GM23338 (cell line): ENCODE measurements around the gene TP53I3. TPM values are rescaled to one million over a fixed set of nuclear protein-coding genes. Genes with fewer than 3 reads are reported as not detected.

Source experiments
- ATAC-seq: fragments of 200-7000 bp; cut with Tn5 transposase; 3 replicates; pipeline ENCODE4 v1.9.1; 2020
- DNase-seq: peaks from one replicate; pipeline ENCODE4 v3.0.0-alpha.2; 2015; ENCODE audit warnings: low spot score
- H2AFZ ChIP-seq: fragments of 200-600 bp; sonication (generic); 2 replicates; pipeline ENCODE4 v1.8.0; 2016; ENCODE audit warnings: antibody characterized with exemption, mild to moderate bottlenecking, moderate library complexity
- H3F3A ChIP-seq: fragments of 200-600 bp; sonication (generic); replicated peaks from 2 replicates; pipeline ENCODE4 v1.8.0; 2017; ENCODE audit warnings: antibody characterized with exemption, mixed run types, low read depth
- H3K27ac ChIP-seq: fragments of 200-600 bp; sonication (generic); 2 replicates; pipeline ENCODE4 v1.6.1; 2016; ENCODE audit warnings: low read depth
- H3K27me3 ChIP-seq: fragments of 200-600 bp; sonication (generic); 2 replicates; pipeline ENCODE4 v1.8.0; 2016; ENCODE audit warnings: mild to moderate bottlenecking, mixed run types, moderate library complexity; ENCODE audit not compliant: insufficient read depth
- H3K36me3 ChIP-seq: fragments of 200-600 bp; sonication (generic); 2 replicates; pipeline ENCODE4 v1.8.0; 2016; ENCODE audit warnings: mild to moderate bottlenecking; ENCODE audit not compliant: insufficient read depth
- H3K4me1 ChIP-seq: fragments of 200-600 bp; sonication (generic); 2 replicates; pipeline ENCODE4 v1.8.0; 2016; ENCODE audit warnings: mild to moderate bottlenecking, moderate library complexity; ENCODE audit not compliant: insufficient read depth
- H3K4me2 ChIP-seq: fragments of 200-600 bp; sonication (generic); 2 replicates; pipeline ENCODE4 v1.7.1; 2017; ENCODE audit warnings: mixed run types
- H3K4me3 ChIP-seq: fragments of 200-600 bp; sonication (generic); 2 replicates; pipeline ENCODE4 v1.6.1; 2016; ENCODE audit warnings: mixed run types
- H3K79me2 ChIP-seq: fragments of 200-600 bp; sonication (generic); replicated peaks from 2 replicates; pipeline ENCODE4 v1.8.0; 2017; ENCODE audit warnings: mild to moderate bottlenecking; ENCODE audit not compliant: insufficient read depth
- H3K9me2 ChIP-seq: fragments of 200-600 bp; sonication (generic); 2 replicates; pipeline ENCODE4 v1.8.0; 2017; ENCODE audit not compliant: insufficient read depth
- H4K20me1 ChIP-seq: fragments of 200-600 bp; sonication (generic); replicated peaks from 2 replicates; pipeline ENCODE4 v1.8.0; 2017; ENCODE audit warnings: mild to moderate bottlenecking; ENCODE audit not compliant: insufficient read depth
- H3K27ac Mint-ChIP-seq: 2 replicates; pipeline ENCODE4 v1.8.0; 2020; ENCODE audit warnings: inconsistent platforms, mild to moderate bottlenecking, moderate library complexity, mixed read lengths
- H3K27me3 Mint-ChIP-seq: 3 replicates; pipeline ENCODE4 v1.8.0; 2022; ENCODE audit warnings: low read depth, mild to moderate bottlenecking, moderate library complexity, mixed read lengths, inconsistent platforms; ENCODE audit not compliant: insufficient read depth, poor library complexity
- H3K36me3 Mint-ChIP-seq: 3 replicates; pipeline ENCODE4 v1.8.0; 2021; ENCODE audit warnings: low read depth, mild to moderate bottlenecking, inconsistent platforms, moderate library complexity, mixed read lengths
- H3K4me1 Mint-ChIP-seq: 3 replicates; pipeline ENCODE4 v1.8.0; 2020; ENCODE audit warnings: mild to moderate bottlenecking, inconsistent platforms, mixed read lengths
- H3K4me3 Mint-ChIP-seq: 3 replicates; pipeline ENCODE4 v1.8.0; 2021; ENCODE audit warnings: moderate library complexity, mild to moderate bottlenecking, inconsistent platforms, mixed read lengths
- H3K9me3 Mint-ChIP-seq: 3 replicates; pipeline ENCODE4 v1.8.0; 2020; ENCODE audit warnings: moderate library complexity, mild to moderate bottlenecking, inconsistent platforms, mixed read lengths
- CREB1 ChIP-seq: fragments of 250-450 bp; sonication (Bioruptor Pico); IDR thresholded peaks from 2 replicates; pipeline ENCODE4 v1.5.0; 2020; ENCODE audit warnings: low read depth, mild to moderate bottlenecking, moderate library complexity
- EZH2 ChIP-seq: fragments of 200-600 bp; sonication (generic); IDR thresholded peaks from one replicate; pipeline ENCODE4 v1.8.0; 2017; ENCODE audit warnings: antibody characterized with exemption, mild to moderate bottlenecking, low read depth; ENCODE audit not compliant: unreplicated experiment
- EZH2phosphoT487 ChIP-seq: fragments of 200-600 bp; sonication (generic); IDR thresholded peaks from one replicate; pipeline ENCODE4 v1.8.1; 2018; ENCODE audit warnings: antibody characterized with exemption; ENCODE audit not compliant: unreplicated experiment
- JUNB ChIP-seq: IDR thresholded peaks from one replicate; pipeline ENCODE4 v1.6.1; 2016; ENCODE audit warnings: antibody characterized with exemption; ENCODE audit not compliant: unreplicated experiment
- POLR2AphosphoS5 ChIP-seq: IDR thresholded peaks from 2 replicates; pipeline ENCODE4 v1.6.1; 2016; ENCODE audit warnings: antibody characterized with exemption, low read depth
- STAT1 ChIP-seq: IDR thresholded peaks from one replicate; pipeline ENCODE4 v1.6.1; 2016; ENCODE audit warnings: antibody characterized with exemption; ENCODE audit not compliant: unreplicated experiment
- ZNF114 ChIP-seq: fragments of 250-450 bp; sonication (Bioruptor Pico); IDR thresholded peaks from 2 replicates; pipeline ENCODE4 v1.5.0; 2020; ENCODE audit warnings: mild to moderate bottlenecking, moderate library complexity
- ZNF331 ChIP-seq: fragments of 250-450 bp; sonication (Bioruptor Pico); IDR thresholded peaks from 2 replicates; pipeline ENCODE4 v1.5.0; 2020; ENCODE audit warnings: low read depth, mild to moderate bottlenecking, moderate library complexity
- polyA plus RNA-seq: library from polyadenylated mRNA; unstranded; fragments of >200 nt; fragmentation: Nextera tagmentation; extraction: Ambion mirVana; gene quantifications from 2 replicates; pipeline ENCODE4 v1.2.1, GENCODE V29; 2016
- total RNA-seq: library from RNA; depleted of rRNA; stranded (reverse); fragments of >200 nt; shearing (Covaris generic); gene quantifications from 2 replicates; pipeline ENCODE4 v1.2.3, GENCODE V29; 2014
- TF ChIP-seq, protein P1 (sequence below): IDR thresholded peaks from 2 replicates; pipeline ENCODE4 v1.6.1; 2016; ENCODE audit warnings: antibody characterized with exemption
- TF ChIP-seq, protein P2 (sequence below): fragments of 250-450 bp; sonication (Bioruptor Pico); IDR thresholded peaks from 2 replicates; pipeline ENCODE4 v1.5.0; 2020; ENCODE audit warnings: mild to moderate bottlenecking, moderate library complexity
- TF ChIP-seq, protein P3 (sequence below): IDR thresholded peaks from one replicate; pipeline ENCODE4 v1.6.1; 2018; ENCODE audit warnings: antibody characterized with exemption; ENCODE audit not compliant: unreplicated experiment

Gene TP53I3
- total and polyA plus RNA-seq, 2 experiments from 2014 or later = 27.8 to 36.5 TPM

GRCh38 chr2:24054366-24055010 lies 30.1 kb downstream of the TP53I3 start (continued):
- TF ChIP-seq, protein P1, sequence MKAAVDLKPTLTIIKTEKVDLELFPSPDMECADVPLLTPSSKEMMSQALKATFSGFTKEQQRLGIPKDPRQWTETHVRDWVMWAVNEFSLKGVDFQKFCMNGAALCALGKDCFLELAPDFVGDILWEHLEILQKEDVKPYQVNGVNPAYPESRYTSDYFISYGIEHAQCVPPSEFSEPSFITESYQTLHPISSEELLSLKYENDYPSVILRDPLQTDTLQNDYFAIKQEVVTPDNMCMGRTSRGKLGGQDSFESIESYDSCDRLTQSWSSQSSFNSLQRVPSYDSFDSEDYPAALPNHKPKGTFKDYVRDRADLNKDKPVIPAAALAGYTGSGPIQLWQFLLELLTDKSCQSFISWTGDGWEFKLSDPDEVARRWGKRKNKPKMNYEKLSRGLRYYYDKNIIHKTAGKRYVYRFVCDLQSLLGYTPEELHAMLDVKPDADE = no peak
- TF ChIP-seq STAT1 (no peak), JUNB (no peak), EZH2phosphoT487 (no peak), ZNF331 (CRISPR knock-in tag) (no peak), CREB1 (CRISPR knock-in tag) (no peak), ZNF114 (CRISPR knock-in tag) (no peak)

DNA sequence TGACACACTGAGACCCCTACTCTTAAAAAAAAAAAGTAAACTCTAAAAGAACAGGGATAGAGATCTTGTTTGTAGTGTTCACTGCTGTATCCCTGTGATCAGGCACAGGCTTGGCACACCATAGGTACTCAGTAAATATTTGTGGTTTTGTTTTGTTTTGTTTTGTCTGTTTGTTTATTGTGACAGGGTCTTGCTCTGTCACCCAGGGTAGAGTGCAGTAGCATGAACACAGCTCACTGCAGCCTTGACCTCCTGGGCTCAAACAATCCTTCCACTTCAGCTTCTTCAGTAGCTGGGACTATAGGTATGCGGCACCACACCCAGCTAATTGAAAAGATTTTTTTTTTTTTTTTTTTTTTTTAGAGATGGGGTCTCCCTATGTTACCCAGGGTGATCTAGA lies 31.7 kb downstream of the TP53I3 start:
- no peak for ATAC-seq
- Mint-ChIP-seq H3K27ac (no peak overlapping the region), H3K9me3 (no peaks in the 10 kb centered on the region), H3K4me1 (peaks cover 5% of the 10 kb centered on the region; the same call in 2 of the 3 replicates), H3K27me3 (peaks cover 6% of the 10 kb centered on the region), H3K4me3 (no peak overlapping the region), H3K36me3 (peaks cover 6% of the 10 kb centered on the region)
- Histone ChIP-seq H3K4me2 (no peak overlapping the region), H3K4me1 (peaks cover 15% of the 10 kb centered on the region), H3K79me2 (0 out of 2 replicates have a peak, but pooled peaks cover 16% of the 10 kb centered on the region), H2AFZ (no peak overlapping the region), H3K27me3 (no peaks in the 10 kb centered on the region), H3F3A (peaks cover 14% of the 10 kb centered on the region; the same call in 1 of the 2 replicates), H3K4me3 (no peak overlapping the region), H4K20me1 (no peaks in the 10 kb centered on the region; the same call in 1 of the 2 replicates), H3K27ac (no peak overlapping the region), H3K36me3 (no peaks in the 10 kb centered on the region; the same call in 1 of the 2 replicates), H3K9me2 (no peaks in the 10 kb centered on the region)
- TF ChIP-seq, protein P1 = no peak
- no peak for TF ChIP-seq EZH2phosphoT487
- TF ChIP-seq, protein P2, sequence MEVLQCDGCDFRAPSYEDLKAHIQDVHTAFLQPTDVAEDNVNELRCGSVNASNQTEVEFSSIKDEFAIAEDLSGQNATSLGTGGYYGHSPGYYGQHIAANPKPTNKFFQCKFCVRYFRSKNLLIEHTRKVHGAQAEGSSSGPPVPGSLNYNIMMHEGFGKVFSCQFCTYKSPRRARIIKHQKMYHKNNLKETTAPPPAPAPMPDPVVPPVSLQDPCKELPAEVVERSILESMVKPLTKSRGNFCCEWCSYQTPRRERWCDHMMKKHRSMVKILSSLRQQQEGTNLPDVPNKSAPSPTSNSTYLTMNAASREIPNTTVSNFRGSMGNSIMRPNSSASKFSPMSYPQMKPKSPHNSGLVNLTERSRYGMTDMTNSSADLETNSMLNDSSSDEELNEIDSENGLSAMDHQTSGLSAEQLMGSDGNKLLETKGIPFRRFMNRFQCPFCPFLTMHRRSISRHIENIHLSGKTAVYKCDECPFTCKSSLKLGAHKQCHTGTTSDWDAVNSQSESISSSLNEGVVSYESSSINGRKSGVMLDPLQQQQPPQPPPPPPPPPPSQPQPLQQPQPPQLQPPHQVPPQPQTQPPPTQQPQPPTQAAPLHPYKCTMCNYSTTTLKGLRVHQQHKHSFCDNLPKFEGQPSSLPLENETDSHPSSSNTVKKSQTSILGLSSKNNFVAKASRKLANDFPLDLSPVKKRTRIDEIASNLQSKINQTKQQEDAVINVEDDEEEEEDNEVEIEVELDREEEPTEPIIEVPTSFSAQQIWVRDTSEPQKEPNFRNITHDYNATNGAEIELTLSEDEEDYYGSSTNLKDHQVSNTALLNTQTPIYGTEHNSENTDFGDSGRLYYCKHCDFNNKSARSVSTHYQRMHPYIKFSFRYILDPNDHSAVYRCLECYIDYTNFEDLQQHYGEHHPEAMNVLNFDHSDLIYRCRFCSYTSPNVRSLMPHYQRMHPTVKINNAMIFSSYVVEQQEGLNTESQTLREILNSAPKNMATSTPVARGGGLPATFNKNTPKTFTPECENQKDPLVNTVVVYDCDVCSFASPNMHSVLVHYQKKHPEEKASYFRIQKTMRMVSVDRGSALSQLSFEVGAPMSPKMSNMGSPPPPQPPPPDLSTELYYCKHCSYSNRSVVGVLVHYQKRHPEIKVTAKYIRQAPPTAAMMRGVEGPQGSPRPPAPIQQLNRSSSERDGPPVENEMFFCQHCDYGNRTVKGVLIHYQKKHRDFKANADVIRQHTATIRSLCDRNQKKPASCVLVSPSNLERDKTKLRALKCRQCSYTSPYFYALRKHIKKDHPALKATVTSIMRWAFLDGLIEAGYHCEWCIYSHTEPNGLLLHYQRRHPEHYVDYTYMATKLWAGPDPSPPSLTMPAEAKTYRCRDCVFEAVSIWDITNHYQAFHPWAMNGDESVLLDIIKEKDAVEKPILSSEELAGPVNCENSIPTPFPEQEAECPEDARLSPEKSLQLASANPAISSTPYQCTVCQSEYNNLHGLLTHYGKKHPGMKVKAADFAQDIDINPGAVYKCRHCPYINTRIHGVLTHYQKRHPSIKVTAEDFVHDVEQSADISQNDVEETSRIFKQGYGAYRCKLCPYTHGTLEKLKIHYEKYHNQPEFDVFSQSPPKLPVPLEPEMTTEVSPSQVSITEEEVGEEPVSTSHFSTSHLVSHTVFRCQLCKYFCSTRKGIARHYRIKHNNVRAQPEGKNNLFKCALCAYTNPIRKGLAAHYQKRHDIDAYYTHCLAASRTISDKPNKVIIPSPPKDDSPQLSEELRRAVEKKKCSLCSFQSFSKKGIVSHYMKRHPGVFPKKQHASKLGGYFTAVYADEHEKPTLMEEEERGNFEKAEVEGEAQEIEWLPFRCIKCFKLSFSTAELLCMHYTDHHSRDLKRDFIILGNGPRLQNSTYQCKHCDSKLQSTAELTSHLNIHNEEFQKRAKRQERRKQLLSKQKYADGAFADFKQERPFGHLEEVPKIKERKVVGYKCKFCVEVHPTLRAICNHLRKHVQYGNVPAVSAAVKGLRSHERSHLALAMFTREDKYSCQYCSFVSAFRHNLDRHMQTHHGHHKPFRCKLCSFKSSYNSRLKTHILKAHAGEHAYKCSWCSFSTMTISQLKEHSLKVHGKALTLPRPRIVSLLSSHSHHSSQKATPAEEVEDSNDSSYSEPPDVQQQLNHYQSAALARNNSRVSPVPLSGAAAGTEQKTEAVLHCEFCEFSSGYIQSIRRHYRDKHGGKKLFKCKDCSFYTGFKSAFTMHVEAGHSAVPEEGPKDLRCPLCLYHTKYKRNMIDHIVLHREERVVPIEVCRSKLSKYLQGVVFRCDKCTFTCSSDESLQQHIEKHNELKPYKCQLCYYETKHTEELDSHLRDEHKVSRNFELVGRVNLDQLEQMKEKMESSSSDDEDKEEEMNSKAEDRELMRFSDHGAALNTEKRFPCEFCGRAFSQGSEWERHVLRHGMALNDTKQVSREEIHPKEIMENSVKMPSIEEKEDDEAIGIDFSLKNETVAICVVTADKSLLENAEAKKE = no peak
- no peak for TF ChIP-seq CREB1 (CRISPR knock-in tag)
- TF ChIP-seq ZNF114 (CRISPR knock-in tag) = no peak
- no peak for TF ChIP-seq ZNF331 (CRISPR knock-in tag)
- TF ChIP-seq EZH2 = no peak
- no peak for TF ChIP-seq POLR2AphosphoS5
- TF ChIP-seq, protein P3, sequence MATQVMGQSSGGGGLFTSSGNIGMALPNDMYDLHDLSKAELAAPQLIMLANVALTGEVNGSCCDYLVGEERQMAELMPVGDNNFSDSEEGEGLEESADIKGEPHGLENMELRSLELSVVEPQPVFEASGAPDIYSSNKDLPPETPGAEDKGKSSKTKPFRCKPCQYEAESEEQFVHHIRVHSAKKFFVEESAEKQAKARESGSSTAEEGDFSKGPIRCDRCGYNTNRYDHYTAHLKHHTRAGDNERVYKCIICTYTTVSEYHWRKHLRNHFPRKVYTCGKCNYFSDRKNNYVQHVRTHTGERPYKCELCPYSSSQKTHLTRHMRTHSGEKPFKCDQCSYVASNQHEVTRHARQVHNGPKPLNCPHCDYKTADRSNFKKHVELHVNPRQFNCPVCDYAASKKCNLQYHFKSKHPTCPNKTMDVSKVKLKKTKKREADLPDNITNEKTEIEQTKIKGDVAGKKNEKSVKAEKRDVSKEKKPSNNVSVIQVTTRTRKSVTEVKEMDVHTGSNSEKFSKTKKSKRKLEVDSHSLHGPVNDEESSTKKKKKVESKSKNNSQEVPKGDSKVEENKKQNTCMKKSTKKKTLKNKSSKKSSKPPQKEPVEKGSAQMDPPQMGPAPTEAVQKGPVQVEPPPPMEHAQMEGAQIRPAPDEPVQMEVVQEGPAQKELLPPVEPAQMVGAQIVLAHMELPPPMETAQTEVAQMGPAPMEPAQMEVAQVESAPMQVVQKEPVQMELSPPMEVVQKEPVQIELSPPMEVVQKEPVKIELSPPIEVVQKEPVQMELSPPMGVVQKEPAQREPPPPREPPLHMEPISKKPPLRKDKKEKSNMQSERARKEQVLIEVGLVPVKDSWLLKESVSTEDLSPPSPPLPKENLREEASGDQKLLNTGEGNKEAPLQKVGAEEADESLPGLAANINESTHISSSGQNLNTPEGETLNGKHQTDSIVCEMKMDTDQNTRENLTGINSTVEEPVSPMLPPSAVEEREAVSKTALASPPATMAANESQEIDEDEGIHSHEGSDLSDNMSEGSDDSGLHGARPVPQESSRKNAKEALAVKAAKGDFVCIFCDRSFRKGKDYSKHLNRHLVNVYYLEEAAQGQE = no peak
- no peak for TF ChIP-seq STAT1
- DNase-seq = no peak
